Brain pericyte (primary cell): ENCODE data around the gene CNTN5.
A peak's percentile ranks its signal among the peaks of the same experiment; 100 is the strongest.
"Not testable (repeated sequence)": the region's sequence is repeated elsewhere in the genome, so short reads cannot be mapped to it uniquely, and the experiment has no call there.

Experiments
- DNase-seq: peaks from one replicate; pipeline ENCODE4 v3.0.0-alpha.2; 2012; ENCODE audit warnings: low read depth, low spot score

CNTN5 gene

GRCh38 chr11:99275521-99275920 is 254.8 kb downstream of the CNTN5 start:
- no peak for DNase-seq

DNA sequence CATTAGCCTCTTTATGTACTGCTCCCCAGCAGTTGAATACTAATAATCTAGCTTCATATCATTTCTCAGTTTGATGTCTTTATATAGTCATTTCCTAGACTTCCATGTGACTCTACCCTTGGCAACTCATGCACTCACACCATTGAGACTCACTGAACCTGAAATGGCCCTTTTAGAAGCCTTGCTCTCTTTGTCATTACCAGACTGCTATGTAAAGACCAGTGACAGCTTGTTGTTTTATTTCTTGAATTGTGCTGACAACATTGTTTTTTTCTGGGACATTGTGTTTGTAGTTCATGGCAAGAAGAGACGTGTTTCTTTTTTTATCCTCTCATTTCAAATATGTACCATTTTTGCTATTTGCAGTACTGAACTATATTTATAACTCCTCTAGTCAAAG is 256.5 kb downstream of the CNTN5 start:
- no peak for DNase-seq

GRCh38 chr11:99279266-99279665 is 258.5 kb downstream of the CNTN5 start:
- no peak for DNase-seq

GRCh38 chr11:99281331-99281730 is 260.6 kb downstream of the CNTN5 start:
- no peak for DNase-seq

DNA sequence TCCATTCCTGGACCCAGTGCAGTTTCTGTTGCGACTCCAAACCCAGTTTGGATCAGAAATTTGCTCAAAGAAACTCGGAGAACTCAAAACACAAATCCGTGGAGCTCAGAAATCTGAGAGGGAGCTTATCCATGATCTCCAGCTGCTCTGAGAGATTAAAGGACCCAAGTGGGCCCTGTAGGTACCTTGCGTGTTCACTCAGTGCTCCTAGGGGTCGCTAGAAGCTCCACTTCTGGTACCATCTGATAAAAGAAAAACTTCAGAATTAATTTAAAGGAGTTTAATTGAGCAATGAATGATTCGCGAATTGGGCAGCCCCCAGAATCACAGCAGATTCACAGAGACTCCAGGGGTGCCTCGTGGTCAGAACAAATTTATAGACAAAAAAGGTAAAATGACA is 277.2 kb downstream of the CNTN5 start:
- DNase-seq, result not testable (repeated sequence)

DNA sequence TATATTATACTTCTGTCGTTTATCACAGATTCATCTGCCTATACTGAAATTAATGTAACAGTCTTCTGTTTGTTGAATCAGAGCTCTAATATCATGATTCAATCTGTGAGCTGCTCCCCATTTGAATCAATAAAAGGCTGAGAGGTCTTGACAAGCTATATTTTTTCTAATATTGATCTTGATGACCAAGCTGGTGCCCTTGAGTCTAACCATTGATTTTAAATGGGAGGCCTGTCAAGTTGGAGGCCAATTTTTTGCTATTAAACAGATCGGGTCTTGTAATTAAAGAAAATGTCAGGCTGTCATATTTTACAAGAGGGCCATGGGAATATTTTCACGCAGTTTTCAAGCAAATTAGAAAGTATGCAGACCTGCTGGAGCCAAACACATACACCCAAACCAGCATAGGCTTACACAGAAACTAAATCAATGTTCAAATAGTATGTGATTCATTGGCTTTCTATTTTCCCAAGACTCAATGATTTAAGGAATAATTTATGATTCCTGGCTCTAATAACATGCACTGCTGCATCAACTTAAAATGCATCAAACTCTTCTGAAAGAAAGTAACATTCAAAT is 286.9 kb downstream of the CNTN5 start:
- no peak for DNase-seq

DNA sequence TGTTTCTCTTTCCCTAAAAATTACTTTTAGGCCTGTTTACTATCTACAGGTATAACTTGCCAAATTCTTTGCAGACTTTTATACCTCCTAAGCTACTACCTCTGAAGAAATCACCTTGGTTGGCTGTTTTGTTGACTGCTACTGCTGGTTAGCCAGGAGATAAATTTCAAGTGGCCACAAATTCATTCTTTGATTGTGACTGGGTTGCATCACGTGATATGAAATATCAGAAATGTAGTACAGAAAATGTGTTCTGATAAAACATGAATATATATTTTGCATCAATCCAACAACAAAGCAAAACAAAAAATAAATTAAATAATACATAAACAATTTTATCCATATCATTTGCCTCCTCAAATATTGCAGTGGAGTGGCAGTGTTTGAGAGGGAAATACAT is 291.1 kb downstream of the CNTN5 start:
- DNase-seq, result no peak

- no peak for DNase-seq
These were observed 296.2 kb downstream of the CNTN5 start for GRCh38 chr11:99316776-99317520.

DNA sequence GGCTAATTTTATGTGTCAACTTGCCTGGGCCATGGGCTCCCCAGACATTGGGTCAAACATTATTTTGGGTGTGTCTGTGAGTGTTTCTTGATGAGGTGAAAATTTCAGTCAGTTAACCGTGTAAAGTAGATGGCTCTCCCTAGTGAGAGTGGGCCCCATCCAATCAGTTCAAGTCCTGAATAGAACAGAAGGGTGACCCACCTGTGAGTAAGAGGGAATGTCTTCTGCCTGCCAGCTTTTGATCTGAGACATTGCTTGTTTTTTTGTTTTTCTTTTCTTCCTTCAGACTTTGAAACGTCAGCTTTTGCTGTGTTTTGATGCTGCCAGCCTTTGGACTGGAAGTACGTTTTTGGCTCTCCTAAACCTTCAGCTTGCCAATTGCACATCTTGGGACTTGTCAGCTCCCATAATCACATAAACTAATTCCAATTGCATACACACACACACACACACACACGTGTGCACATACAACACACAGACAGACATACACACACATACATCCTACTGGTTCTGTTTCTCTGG is 300.1 kb downstream of the CNTN5 start:
- no peak for DNase-seq

- DNase-seq, result peak; percentile 30
These were observed 305.1 kb downstream of the CNTN5 start for GRCh38 chr11:99325847-99326246.

- no peak for DNase-seq
These were observed 306.3 kb downstream of the CNTN5 start for GRCh38 chr11:99327066-99327465.

GRCh38 chr11:99327527-99327926 is 306.8 kb downstream of the CNTN5 start:
- no peak for DNase-seq

DNA sequence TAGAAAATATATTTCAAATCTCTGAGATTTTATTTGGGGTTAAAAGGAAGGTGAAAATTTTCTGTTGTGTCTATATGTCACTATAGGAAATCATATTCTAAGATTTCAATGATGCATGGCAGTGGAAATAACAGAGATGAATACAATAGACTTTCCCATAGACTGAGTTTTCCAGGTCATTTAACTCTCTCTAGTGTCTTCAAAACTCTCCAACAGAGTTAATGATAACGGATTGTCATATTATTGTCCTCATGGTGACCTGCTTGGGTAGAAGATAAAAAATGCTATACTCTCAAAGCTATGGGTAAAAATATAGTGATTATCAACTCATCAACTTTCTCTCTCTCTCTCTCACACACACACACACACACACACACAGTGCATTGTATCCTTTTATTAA is 312.9 kb downstream of the CNTN5 start:
- DNase-seq, result no peak

DNA sequence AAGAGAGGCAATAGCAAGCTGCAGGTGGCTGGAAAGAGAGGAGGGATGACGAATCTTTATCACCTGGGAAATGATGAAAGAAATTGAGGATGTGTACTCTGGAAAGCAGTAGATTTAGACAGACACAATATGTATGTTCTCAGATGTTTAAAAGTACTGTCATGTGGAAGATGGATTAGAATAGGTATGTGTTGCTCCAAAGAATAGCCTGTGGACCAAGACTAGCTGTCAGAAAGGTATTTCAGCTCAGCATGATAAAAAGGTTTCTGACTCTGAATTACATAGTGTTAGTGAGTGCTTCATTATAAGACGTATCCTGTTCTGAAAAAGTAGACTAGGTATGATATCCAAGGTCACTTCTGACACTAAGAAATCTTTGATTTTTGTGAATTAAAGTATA is 322.4 kb downstream of the CNTN5 start:
- DNase-seq, result no peak

- DNase-seq, result no peak
These were observed 328.5 kb downstream of the CNTN5 start for GRCh38 chr11:99349151-99349673.

DNA sequence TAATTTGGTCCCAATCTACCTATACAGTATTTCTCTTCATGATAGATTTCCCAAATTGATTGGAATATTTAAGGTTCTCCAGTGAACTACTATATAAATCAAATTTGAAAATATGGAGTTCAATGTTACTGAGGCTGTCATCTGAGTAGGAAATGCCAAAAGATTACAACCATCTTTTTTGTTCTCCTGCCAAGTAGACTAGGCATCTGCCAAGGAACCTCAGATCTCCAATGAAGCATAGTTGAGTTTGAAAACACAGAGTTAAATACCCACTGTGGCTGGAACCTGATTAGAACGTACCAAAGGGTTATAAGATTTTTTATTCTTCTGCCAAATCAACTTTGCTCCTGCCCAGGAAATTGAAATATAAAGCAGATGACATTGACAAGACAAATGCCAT is 330.9 kb downstream of the CNTN5 start:
- DNase-seq, result no peak

- no peak for DNase-seq
These were observed 331.9 kb downstream of the CNTN5 start for GRCh38 chr11:99352642-99353041.

DNA sequence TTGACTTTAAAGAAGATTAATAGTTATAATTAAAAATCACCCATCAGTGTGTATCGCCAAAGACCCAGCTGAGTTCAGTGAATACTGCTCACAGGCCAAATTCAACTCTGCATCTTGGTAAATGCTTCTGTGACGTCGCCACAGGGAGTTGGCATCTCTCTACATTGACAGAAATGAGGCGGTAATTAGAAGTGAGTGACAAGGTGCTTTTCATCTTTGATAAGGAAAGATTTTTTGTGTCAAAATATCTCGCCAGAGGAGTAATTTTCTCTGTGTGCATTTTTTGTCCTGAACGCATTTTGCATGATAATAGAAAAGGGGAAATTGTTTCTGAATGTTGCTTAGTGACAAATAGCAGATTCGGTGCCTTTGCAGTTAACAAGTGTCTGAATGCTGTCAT is 345.8 kb downstream of the CNTN5 start:
- DNase-seq, result no peak

DNA sequence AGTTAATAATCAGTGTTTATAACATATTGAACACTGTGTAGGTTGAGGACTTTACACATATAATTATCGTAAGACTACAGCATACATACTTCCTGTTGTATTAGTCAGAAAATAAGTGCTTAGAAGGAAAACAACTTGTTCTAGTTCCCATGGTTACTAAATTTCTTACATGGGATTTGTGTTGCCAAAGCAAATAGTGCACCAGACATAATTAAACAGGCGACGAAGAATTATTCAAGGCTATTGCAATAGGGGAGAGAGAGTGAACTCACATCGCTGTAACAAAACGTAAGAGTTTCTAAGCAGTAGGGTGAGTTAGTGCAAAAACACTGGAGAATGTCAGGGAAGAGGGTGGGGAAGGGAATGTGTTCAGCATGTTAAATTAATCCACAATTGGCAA is 347.8 kb downstream of the CNTN5 start:
- no peak for DNase-seq

GRCh38 chr11:99370549-99371216 is 349.9 kb downstream of the CNTN5 start:
- peak; percentile 41 for DNase-seq

DNA sequence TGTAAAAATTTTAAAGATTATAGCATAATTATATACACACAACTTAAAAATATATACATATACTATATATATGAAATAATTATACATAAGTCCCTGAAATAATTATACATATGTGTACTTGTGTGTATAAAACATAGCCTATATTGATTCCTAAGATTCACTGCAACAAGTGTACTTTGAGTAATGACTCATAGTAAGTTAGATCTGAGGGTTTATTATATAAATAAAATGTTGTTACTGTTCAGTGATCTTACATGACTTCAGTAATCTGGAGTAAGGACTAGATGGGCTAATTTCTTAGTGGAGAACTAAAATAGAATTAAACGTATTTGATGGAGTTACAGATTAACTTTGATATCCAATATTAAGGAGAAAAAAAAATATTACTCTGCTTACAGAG is 350.5 kb downstream of the CNTN5 start:
- DNase-seq, result no peak

DNA sequence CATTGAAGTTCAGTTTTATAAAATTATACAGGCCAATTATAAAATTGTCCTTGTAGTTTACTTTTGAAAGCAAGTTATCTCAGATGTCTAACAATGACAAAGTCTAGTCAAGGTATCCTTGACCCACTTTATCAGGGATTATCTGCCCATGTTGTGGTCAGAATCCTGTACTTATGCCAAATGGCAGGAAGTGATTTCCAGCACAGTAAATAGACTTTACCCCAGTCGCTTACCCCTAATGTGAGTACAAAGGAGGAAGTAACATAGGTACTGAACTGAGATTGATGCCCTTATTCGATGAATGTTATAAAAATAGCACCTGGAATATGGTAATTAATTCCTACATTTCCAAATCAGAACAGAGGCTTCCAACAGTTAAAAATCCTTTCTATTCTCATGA is 355.7 kb downstream of the CNTN5 start:
- DNase-seq, result no peak
